ENCODE data around the gene LIPC. TPM values are rescaled to one million over a fixed set of nuclear protein-coding genes. Genes with fewer than 3 reads are reported as not detected.

LIPC gene
- total RNA-seq, 2 donors from 2014 or later = 0.52 to 0.59 TPM

DNA sequence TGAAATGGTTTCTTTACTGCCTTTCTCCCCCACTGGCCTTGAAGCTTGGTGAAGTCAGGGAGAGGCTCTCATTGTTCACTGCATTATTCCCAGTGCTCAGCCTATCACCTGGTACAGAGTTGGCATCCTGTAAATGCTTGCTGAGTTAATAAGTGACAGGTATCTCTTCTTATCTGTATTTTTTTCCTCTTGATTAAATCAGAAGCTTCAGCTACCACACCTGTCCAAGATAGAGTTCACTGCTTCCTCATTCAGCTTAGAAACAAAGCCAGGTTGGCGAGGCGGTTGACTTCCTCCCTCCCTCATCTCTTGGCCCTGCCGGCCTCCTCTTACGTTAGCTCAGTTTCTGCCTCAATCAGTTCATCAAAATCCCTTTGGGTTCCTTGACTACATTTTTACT is 142.8 kb downstream of the LIPC start:
- Histone ChIP-seq H3K27ac (no peak overlapping the region), H3K36me3 (no peaks in the 10 kb centered on the region), H3K4me3 (no peak overlapping the region), H3K4me1 (no peaks in the 10 kb centered on the region), H3K9me3 (peaks cover 0 to 1% of the 10 kb centered on the region in 2 donors), H3K27me3 (no peaks in the 10 kb centered on the region)
- DNase-seq (ENCODE audit: low spot score) = no peak
- TF ChIP-seq, protein P1, sequence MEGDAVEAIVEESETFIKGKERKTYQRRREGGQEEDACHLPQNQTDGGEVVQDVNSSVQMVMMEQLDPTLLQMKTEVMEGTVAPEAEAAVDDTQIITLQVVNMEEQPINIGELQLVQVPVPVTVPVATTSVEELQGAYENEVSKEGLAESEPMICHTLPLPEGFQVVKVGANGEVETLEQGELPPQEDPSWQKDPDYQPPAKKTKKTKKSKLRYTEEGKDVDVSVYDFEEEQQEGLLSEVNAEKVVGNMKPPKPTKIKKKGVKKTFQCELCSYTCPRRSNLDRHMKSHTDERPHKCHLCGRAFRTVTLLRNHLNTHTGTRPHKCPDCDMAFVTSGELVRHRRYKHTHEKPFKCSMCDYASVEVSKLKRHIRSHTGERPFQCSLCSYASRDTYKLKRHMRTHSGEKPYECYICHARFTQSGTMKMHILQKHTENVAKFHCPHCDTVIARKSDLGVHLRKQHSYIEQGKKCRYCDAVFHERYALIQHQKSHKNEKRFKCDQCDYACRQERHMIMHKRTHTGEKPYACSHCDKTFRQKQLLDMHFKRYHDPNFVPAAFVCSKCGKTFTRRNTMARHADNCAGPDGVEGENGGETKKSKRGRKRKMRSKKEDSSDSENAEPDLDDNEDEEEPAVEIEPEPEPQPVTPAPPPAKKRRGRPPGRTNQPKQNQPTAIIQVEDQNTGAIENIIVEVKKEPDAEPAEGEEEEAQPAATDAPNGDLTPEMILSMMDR (IDR thresholded peaks at IDR 0.05) = no peak

DNA sequence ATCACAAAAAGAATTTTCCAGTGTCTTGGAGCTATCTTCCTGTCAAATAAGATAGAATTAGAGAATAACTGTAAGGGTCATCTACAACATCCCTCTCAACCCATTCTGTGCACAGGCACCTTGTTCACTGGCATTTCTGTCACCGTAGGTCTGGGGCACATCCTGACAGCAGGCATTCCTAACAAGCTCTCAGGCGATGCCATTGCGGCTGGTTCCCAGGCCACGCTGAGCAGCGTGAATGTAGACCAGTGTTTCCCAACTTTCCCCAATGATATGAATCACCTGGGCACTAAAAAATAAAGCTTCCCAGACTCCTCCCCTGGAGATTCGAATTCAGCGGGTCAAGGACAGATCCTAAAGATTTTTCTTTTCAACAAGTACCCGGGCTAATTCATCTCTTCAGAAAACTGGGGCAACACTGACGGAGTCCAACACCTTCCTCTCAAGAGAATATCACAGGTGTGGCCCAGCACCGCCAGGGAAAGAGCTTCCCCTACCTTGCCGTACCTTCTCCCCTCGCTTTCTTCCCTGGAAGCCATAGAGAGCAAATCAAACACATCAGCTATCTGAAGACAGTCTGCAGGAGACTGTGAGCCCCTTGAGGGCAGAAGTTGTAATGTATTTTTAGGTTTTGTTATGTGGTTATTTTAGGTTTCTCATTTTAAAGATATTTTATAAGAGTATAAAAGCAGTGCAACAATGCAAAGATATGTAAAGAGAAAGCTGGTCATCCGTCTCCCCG is 143.4 kb downstream of the LIPC start:
- DNase-seq (ENCODE audit: low spot score) = no peak
- TF ChIP-seq, protein P1 (IDR thresholded peaks at IDR 0.05) = no peak
- H3K4me3 ChIP-seq = no peak overlapping the region
- H3K27ac ChIP-seq = no peak overlapping the region
- no peaks in the 10 kb centered on the region for H3K9me3 ChIP-seq
- no peaks in the 10 kb centered on the region for H3K27me3 ChIP-seq
- H3K4me1 ChIP-seq = no peaks in the 10 kb centered on the region
- no peaks in the 10 kb centered on the region for H3K36me3 ChIP-seq

DNA sequence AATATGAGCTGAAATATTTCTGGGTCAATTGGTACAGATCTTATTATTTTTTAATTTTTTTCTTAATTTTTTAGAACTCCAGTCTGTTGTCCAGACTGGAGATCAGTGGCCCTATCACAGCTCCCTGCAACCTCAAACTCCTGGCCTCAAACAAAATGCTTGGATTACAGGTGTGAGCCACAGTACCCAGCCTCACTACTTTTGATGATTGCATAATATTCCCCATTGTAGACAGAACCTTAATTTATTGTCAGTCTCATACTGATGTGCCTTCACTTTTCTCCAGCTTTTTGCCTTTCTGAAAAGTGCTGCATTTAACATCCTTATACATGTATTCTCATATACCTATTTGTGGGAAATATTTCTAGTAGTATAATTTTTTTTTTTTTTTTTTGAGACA is 144.9 kb downstream of the LIPC start:
- Histone ChIP-seq H3K27me3 (no peaks in the 10 kb centered on the region), H3K27ac (no peak overlapping the region), H3K9me3 (no peaks in the 10 kb centered on the region), H3K4me1 (no peaks in the 10 kb centered on the region), H3K36me3 (no peaks in the 10 kb centered on the region), H3K4me3 (no peak overlapping the region)
- TF ChIP-seq, protein P1 (IDR thresholded peaks at IDR 0.05) = no peak
- DNase-seq (ENCODE audit: low spot score) = no peak

DNA sequence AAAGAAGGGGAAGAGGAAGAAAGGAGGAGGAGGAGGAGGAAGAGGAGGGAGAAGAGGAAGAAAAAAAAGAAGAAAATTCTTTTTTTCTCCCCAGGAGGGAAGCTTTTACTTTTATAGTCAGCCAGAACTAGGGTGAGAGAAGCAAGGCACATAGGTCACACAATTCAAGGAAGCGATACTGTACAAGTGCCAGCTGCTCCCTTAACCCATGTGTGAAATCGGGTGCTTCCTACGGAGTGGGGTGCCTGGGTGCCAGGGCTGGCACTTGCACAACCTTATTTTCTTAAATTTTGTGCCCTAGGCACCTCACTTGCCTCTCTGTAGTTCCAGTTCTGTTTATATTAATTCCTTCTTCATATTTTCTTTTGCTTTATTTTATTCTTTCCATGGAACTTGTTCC is 150.4 kb downstream of the LIPC start:
- H3K27ac ChIP-seq = no peak overlapping the region
- no peak for DNase-seq (ENCODE audit: low spot score)
- no peaks in the 10 kb centered on the region for H3K36me3 ChIP-seq
- H3K4me3 ChIP-seq = no peak overlapping the region
- peaks cover 0 to 8% of the 10 kb centered on the region in 2 donors for H3K9me3 ChIP-seq
- peaks cover 0 to 6% of the 10 kb centered on the region in 2 donors for H3K4me1 ChIP-seq
- H3K27me3 ChIP-seq = no peaks in the 10 kb centered on the region
- TF ChIP-seq, protein P1 (IDR thresholded peaks at IDR 0.05) = no peak

DNA sequence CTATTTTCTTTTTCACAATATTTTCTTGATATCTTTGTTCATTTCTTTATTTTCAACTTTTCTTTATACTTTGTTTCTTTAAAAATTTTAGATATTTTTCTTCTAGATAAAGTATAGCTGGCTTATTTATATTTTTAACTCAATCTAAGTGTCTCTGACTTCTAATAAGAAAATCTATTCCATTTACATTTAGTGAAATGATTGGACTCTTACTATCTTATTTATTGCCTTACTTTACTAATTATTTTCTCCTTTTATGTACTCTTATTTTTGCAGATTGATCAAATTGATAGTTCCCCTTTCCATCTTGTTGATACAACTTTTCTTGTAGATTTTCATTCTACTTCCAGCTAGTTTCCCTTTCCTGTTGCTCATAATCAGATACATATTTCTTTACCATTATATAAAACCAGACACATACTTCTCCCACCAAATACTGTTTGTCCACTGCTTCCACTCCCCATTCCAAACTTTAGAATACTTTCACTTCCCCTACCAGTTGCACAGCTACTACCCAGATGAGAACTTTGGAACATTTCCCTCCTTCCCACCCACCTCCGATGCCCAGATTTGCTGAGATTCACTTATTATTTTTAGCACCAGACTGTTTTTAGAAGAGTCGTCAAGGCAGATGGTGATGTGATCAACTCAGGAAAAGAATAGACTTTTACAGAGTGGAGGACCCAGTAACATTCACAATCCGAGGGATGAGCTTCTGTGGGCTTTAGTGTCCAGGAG is 151.5 kb downstream of the LIPC start:
- no peak for DNase-seq (ENCODE audit: low spot score)
- TF ChIP-seq, protein P1 (IDR thresholded peaks at IDR 0.05) = no peak
- no peak overlapping the region for H3K4me3 ChIP-seq
- H3K27me3 ChIP-seq = no peaks in the 10 kb centered on the region
- peaks cover 0 to 8% of the 10 kb centered on the region in 2 donors for H3K9me3 ChIP-seq
- peaks cover 0 to 6% of the 10 kb centered on the region in 2 donors for H3K4me1 ChIP-seq
- H3K36me3 ChIP-seq = no peaks in the 10 kb centered on the region
- H3K27ac ChIP-seq = no peak overlapping the region

All from right atrium auricular region (tissue), 2 donors.